Peyer's patch (tissue), 4 donors: Measurements from ENCODE around the gene PPFIBP1. TPM values are rescaled to one million over a fixed set of nuclear protein-coding genes. Genes with fewer than 3 reads are reported as not detected.

Experiments used
- DNase-seq, 3 donors: peaks; one replicate each; pipeline ENCODE4 v3.0.0-alpha.2; 2017 to 2019
- H3K27ac ChIP-seq, 4 donors: fragments of 200-600 bp; sonication (generic); one replicate each; pipeline ENCODE4 v1.5.1; 2016 to 2019
- H3K27me3 ChIP-seq, 2 donors: fragments of 200-600 bp; sonication (generic); one replicate each; pipeline ENCODE4 v1.5.1; 2019
- H3K36me3 ChIP-seq, 3 donors: fragments of 200-600 bp; sonication (generic); one replicate each; pipeline ENCODE4 v1.5.1; 2016 to 2019
- H3K4me1 ChIP-seq, 4 donors: fragments of 200-600 bp; sonication (generic); one replicate each; pipeline ENCODE4 v1.5.1; 2016 to 2019
- H3K4me3 ChIP-seq, 4 donors: fragments of 200-600 bp; sonication (generic); 1 replicate in 3 of 4; 2 replicates in 1 of 4; pipeline ENCODE4 v1.5.1; 2016 to 2019; ENCODE audit warnings: mild to moderate bottlenecking in 1 of 4
- H3K9me3 ChIP-seq, 4 donors: fragments of 200-600 bp; sonication (generic); one replicate each; pipeline ENCODE4 v1.5.1; 2016 to 2019; ENCODE audit warnings: mild to moderate bottlenecking in 1 of 4
- POLR2A ChIP-seq, 2 donors: fragments of 450-650 bp; IDR thresholded peaks; one replicate each; pipeline ENCODE4 v1.5.1; 2017; ENCODE audit warnings: antibody characterized with exemption in 2 of 2, mild to moderate bottlenecking in 2 of 2, moderate library complexity in 2 of 2
- total RNA-seq, 4 donors: library from RNA; depleted of rRNA; stranded (reverse); fragments of >200 nt; gene quantifications; one replicate each; pipeline ENCODE4 v1.1.0, GENCODE V29; 2016
- TF ChIP-seq, protein P1 (sequence below), 6 experiments: fragments of 450-650 bp in 4 of 6; fragments of 200-600 bp in 2 of 6; sonication (generic) in 1 of 6; IDR thresholded peaks; one replicate each; pipeline ENCODE4 v1.5.1; 2017 to 2019; ENCODE audit warnings: antibody characterized with exemption in 6 of 6, mild to moderate bottlenecking in 3 of 6, moderate library complexity in 1 of 6

Gene PPFIBP1
- total RNA-seq, 4 donors from 2014 or later: 37.5 to 171 (median 48.1) TPM

- TF ChIP-seq, protein P1, sequence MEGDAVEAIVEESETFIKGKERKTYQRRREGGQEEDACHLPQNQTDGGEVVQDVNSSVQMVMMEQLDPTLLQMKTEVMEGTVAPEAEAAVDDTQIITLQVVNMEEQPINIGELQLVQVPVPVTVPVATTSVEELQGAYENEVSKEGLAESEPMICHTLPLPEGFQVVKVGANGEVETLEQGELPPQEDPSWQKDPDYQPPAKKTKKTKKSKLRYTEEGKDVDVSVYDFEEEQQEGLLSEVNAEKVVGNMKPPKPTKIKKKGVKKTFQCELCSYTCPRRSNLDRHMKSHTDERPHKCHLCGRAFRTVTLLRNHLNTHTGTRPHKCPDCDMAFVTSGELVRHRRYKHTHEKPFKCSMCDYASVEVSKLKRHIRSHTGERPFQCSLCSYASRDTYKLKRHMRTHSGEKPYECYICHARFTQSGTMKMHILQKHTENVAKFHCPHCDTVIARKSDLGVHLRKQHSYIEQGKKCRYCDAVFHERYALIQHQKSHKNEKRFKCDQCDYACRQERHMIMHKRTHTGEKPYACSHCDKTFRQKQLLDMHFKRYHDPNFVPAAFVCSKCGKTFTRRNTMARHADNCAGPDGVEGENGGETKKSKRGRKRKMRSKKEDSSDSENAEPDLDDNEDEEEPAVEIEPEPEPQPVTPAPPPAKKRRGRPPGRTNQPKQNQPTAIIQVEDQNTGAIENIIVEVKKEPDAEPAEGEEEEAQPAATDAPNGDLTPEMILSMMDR (IDR thresholded peaks at IDR 0.05): no peak
- no peak for TF ChIP-seq POLR2A (IDR thresholded peaks at IDR 0.05)
- no peaks in the 10 kb centered on the region for H3K9me3 ChIP-seq
- no peak for DNase-seq
- H3K4me1 ChIP-seq: no peaks in the 10 kb centered on the region
- no peaks in the 10 kb centered on the region for H3K36me3 ChIP-seq
- H3K27ac ChIP-seq: no peak overlapping the region
- no peak overlapping the region for H3K4me3 ChIP-seq
- H3K27me3 ChIP-seq: no peaks in the 10 kb centered on the region
These were observed 95.3 kb downstream of the PPFIBP1 start for GRCh38 chr12:27619308-27619707.

DNA sequence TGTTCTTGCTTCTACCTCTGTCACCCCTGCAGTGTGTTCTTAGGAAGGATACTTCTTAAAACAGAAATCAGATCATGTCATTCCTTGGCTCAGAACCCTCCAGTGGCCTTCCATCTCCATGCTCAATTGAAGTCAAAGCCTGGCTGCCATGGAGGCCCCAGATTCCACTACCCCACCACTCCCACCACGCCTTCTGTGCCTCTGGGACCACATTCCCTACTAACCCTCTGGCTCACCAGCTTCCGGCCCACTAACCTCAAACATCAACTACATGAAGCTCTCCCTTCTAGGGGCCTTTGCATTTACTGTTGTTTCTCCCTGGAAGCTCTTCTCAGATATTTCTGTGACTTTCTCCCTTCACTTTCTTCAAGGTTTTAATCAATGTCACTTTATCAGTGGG is 96.1 kb downstream of the PPFIBP1 start:
- H3K4me1 ChIP-seq: no peaks in the 10 kb centered on the region
- TF ChIP-seq, protein P1 (IDR thresholded peaks at IDR 0.05): no peak
- no peak for TF ChIP-seq POLR2A (IDR thresholded peaks at IDR 0.05)
- no peaks in the 10 kb centered on the region for H3K9me3 ChIP-seq
- no peak overlapping the region for H3K4me3 ChIP-seq
- no peaks in the 10 kb centered on the region for H3K27me3 ChIP-seq
- H3K27ac ChIP-seq: no peak overlapping the region
- no peaks in the 10 kb centered on the region for H3K36me3 ChIP-seq
- no peak for DNase-seq

GRCh38 chr12:27622436-27623195 is 98.6 kb downstream of the PPFIBP1 start:
- no peak for DNase-seq
- Histone ChIP-seq H3K4me1 (peaks cover 0 to 3% (median 0%) of the 10 kb centered on the region in 4 donors), H3K27me3 (no peaks in the 10 kb centered on the region), H3K36me3 (no peaks in the 10 kb centered on the region), H3K9me3 (no peaks in the 10 kb centered on the region), H3K4me3 (no peak overlapping the region), H3K27ac (no peak overlapping the region)
- TF ChIP-seq, protein P1 (IDR thresholded peaks at IDR 0.05): no peak
- no peak for TF ChIP-seq POLR2A (IDR thresholded peaks at IDR 0.05)

DNA sequence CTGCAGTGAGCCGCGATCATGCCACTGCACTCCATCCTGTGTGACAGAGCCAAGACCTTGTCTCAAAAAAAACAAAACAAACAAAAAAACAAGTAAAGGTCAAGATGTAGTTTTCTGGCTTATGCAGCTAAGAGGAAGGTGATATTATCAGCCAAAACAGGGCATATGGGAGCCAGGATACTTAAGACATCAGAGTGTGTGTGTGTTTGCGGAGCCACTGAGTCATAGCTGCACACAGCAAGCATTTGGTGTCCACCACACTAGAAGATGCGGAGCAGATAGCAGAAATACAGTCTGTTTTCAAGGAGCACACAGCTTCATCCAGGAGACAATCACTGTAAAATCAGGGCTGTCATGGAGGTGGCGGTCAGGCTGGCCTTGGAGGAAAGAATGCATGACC is 99.6 kb downstream of the PPFIBP1 start:
- Histone ChIP-seq H3K27me3 (no peaks in the 10 kb centered on the region), H3K9me3 (no peaks in the 10 kb centered on the region), H3K27ac (no peak overlapping the region), H3K4me3 (no peak overlapping the region), H3K4me1 (peaks cover 0 to 5% (median 0%) of the 10 kb centered on the region in 4 donors), H3K36me3 (no peaks in the 10 kb centered on the region)
- TF ChIP-seq POLR2A (IDR thresholded peaks at IDR 0.05): no peak
- TF ChIP-seq, protein P1 (IDR thresholded peaks at IDR 0.05): no peak
- DNase-seq: no peak

DNA sequence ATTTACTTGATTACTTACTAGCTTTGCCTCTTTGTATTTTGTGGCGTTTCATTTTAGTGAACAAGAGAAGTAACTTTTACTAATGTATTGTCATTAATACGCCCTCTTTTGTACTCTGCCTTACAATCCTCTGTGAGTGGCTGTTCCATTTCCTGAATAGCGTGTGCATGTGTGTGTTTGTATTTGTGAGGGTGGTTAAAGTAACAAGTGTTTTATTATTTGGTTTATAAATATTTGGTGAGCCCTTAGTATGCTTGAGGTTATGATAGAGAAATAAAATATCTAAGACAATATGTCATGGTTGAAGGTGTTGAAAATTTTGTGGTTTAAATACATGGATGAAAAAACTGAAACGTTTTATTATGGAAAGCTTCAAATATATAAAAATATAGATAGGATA is 100.6 kb downstream of the PPFIBP1 start:
- Histone ChIP-seq H3K4me1 (peaks cover 0 to 5% (median 0%) of the 10 kb centered on the region in 4 donors), H3K9me3 (no peaks in the 10 kb centered on the region), H3K27ac (no peak overlapping the region), H3K27me3 (no peaks in the 10 kb centered on the region), H3K4me3 (no peak overlapping the region), H3K36me3 (no peaks in the 10 kb centered on the region)
- no peak for DNase-seq
- no peak for TF ChIP-seq POLR2A (IDR thresholded peaks at IDR 0.05)
- TF ChIP-seq, protein P1 (IDR thresholded peaks at IDR 0.05): no peak
